HCT116 (cell line): ENCODE data around the gene SHC1. TPM values are rescaled to one million over a fixed set of nuclear protein-coding genes. Genes with fewer than 3 reads are reported as not detected.

ENCODE experiments used
- ATAC-seq: fragments of 200-7000 bp; cut with Tn5 transposase; 2 replicates; pipeline ENCODE4 v1.9.1; 2020; ENCODE audit warnings: mild to moderate bottlenecking, moderate library complexity
- BruUV-seq: library from RNA; stranded (reverse); fragments of 400-500 nt; replicated peaks from 2 replicates; lab custom pipeline; 2021; lab: Mats Ljungman, UMichigan
- CTCF ChIA-PET: fragments of 300-600 bp; sonication (Branson Sonifier 250); formaldehyde crosslinking; loops from one replicate; lab custom pipeline; 2021; ENCODE audit warnings: antibody characterized with exemption; lab: Charles Lee
- POLR2A ChIA-PET: fragments of 300-600, 350-600 bp; sonication (Branson Sonifier 250); formaldehyde crosslinking; loops from one replicate; lab custom pipeline; 2021; ENCODE audit warnings: antibody characterized with exemption; lab: Charles Lee
- RAD21 ChIA-PET, 2 experiments: fragments of 300-600 bp; sonication (Branson Sonifier 250); formaldehyde crosslinking; loops; one replicate each; lab custom pipeline; 2023; ENCODE audit warnings: low total read pairs in 2 of 2; ENCODE audit not compliant: uncharacterized antibody in 2 of 2, unreplicated experiment in 2 of 2, low non-redundant PET in 1 of 2; lab: Charles Lee
- DNase-seq: peaks from one replicate; pipeline ENCODE4 v3.0.0-alpha.2; 2010; ENCODE audit warnings: low read depth, low spot score
- H2AFZ ChIP-seq: fragments of 200-600 bp; shearing (Covaris generic), sonication (generic); 2 replicates; pipeline ENCODE4 v1.6.1; 2017; ENCODE audit warnings: low read depth, mixed run types, mixed read lengths, antibody characterized with exemption, low read length; ENCODE audit not compliant: poor library complexity, severe bottlenecking
- H3K27ac ChIP-seq: 2 replicates; pipeline ENCODE4 v1.5.1; 2012; ENCODE audit warnings: low read depth, low read length
- H3K27me3 ChIP-seq: fragments of 200-600 bp; sonication (generic); 2 replicates; pipeline ENCODE4 v1.6.1; 2016; ENCODE audit warnings: mixed run types, low read length, mixed read lengths; ENCODE audit not compliant: insufficient read depth
- H3K36me3 ChIP-seq, 2 experiments: fragments of 200-500 bp in 1 of 2; fragments of 200-600 bp in 1 of 2; sonication (Bioruptor generic) in 1 of 2; sonication (generic) in 1 of 2; 2 replicates each; pipeline versions ENCODE4 v1.5.1 to v1.6.1; 2014 to 2016; ENCODE audit warnings: low read length in 2 of 2, inconsistent platforms in 1 of 2, mixed read lengths in 1 of 2, mixed run types in 1 of 2; ENCODE audit not compliant: insufficient read depth in 2 of 2, control insufficient read depth in 1 of 2
- H3K4me1 ChIP-seq, 2 experiments: fragments of 200-600 bp in 1 of 2; sonication (generic) in 1 of 2; 2 replicates each; pipeline versions ENCODE4 v1.5.1 to v1.6.1; 2012 to 2017; ENCODE audit warnings: low read length in 2 of 2, inconsistent platforms in 1 of 2, mild to moderate bottlenecking in 1 of 2, mixed read lengths in 1 of 2, mixed run types in 1 of 2, moderate library complexity in 1 of 2; ENCODE audit not compliant: insufficient read depth in 2 of 2, control insufficient read depth in 1 of 2
- H3K4me2 ChIP-seq: fragments of 200-600 bp; sonication (generic); 2 replicates; pipeline ENCODE4 v1.6.1; 2017; ENCODE audit warnings: mixed run types, low read length, mixed read lengths
- H3K4me3 ChIP-seq, 2 experiments: fragments of 200-600 bp in 1 of 2; sonication (generic) in 1 of 2; replicated peaks in 1 of 2; 2 replicates each; pipeline ENCODE4 v1.5.1; 2011 to 2016; ENCODE audit warnings: low read length in 2 of 2, control low read depth in 1 of 2, low read depth in 1 of 2, mild to moderate bottlenecking in 1 of 2, mixed read lengths in 1 of 2, mixed run types in 1 of 2
- H3K79me2 ChIP-seq: fragments of 200-600 bp; sonication (generic); 2 replicates; pipeline ENCODE4 v1.6.1; 2017; ENCODE audit warnings: mild to moderate bottlenecking, mixed run types, low read length, moderate library complexity, mixed read lengths; ENCODE audit not compliant: insufficient read depth
- H3K9ac ChIP-seq: fragments of 200-600 bp; sonication (generic); 2 replicates; pipeline ENCODE4 v1.6.1; 2016; ENCODE audit warnings: low read length, mixed read lengths
- H3K9me2 ChIP-seq: fragments of 200-600 bp; sonication (generic), shearing (Covaris generic); 2 replicates; pipeline ENCODE4 v1.6.1; 2017; ENCODE audit warnings: mixed run types, mild to moderate bottlenecking, moderate library complexity; ENCODE audit not compliant: insufficient read depth
- H3K9me3 ChIP-seq, 2 experiments: fragments of 200-500 bp in 1 of 2; fragments of 200-600 bp in 1 of 2; sonication (Bioruptor generic) in 1 of 2; sonication (generic) in 1 of 2; 2 replicates each; pipeline ENCODE4 v1.6.1; 2014 to 2017; ENCODE audit warnings: low read length in 2 of 2, mixed read lengths in 2 of 2, inconsistent platforms in 1 of 2, low read depth in 1 of 2, mild to moderate bottlenecking in 1 of 2, mixed run types in 1 of 2, moderate library complexity in 1 of 2; ENCODE audit not compliant: control insufficient read depth in 1 of 2, insufficient read depth in 1 of 2
- H4K20me1 ChIP-seq: fragments of 200-600 bp; sonication (generic), shearing (Covaris generic); 2 replicates; pipeline ENCODE4 v1.6.1; 2017; ENCODE audit warnings: mixed run types, mild to moderate bottlenecking, moderate library complexity; ENCODE audit not compliant: insufficient read depth
- ATF3 ChIP-seq: IDR thresholded peaks from 2 replicates; pipeline ENCODE4 v1.6.1; 2012
- CBX3 ChIP-seq: IDR thresholded peaks from 2 replicates; pipeline ENCODE4 v1.6.1; 2012; ENCODE audit warnings: low read depth
- CEBPB ChIP-seq: IDR thresholded peaks from 2 replicates; pipeline ENCODE4 v1.6.1; 2012; ENCODE audit warnings: low read depth
- CTCF ChIP-seq, 3 experiments: fragments of 200-600 bp in 1 of 3; sonication (generic) in 1 of 3; IDR thresholded peaks in 2 of 3; conservative IDR thresholded peaks in 1 of 3; 2 replicates each; pipeline ENCODE4 v1.5.1; 2012 to 2017; ENCODE audit warnings: low read depth in 2 of 3, low read length in 2 of 3, antibody characterized with exemption in 1 of 3, borderline replicate concordance in 1 of 3, control low read depth in 1 of 3, mild to moderate bottlenecking in 1 of 3, mixed read lengths in 1 of 3, mixed run types in 1 of 3, moderate library complexity in 1 of 3; ENCODE audit not compliant: insufficient read depth in 1 of 3
- EGR1 ChIP-seq: IDR thresholded peaks from 2 replicates; pipeline ENCODE4 v1.6.1; 2012; ENCODE audit warnings: low read depth
- ELF1 ChIP-seq: IDR thresholded peaks from 2 replicates; pipeline ENCODE4 v1.6.1; 2012; ENCODE audit warnings: low read depth, borderline replicate concordance
- EZH2 ChIP-seq: fragments of 200-600 bp; sonication (generic); IDR thresholded peaks from 2 replicates; pipeline ENCODE4 v1.6.1; 2017; ENCODE audit warnings: antibody characterized with exemption, mixed run types
- EZH2phosphoT487 ChIP-seq: fragments of 200-600 bp; IDR thresholded peaks from 2 replicates; pipeline ENCODE4 v1.6.1; 2018; ENCODE audit warnings: antibody characterized with exemption, borderline replicate concordance
- FOSL1 ChIP-seq: IDR thresholded peaks from 2 replicates; pipeline ENCODE4 v1.6.1; 2012; ENCODE audit warnings: low read depth
- JUND ChIP-seq: IDR thresholded peaks from 2 replicates; pipeline ENCODE4 v1.6.1; 2012
- POLR2A ChIP-seq: IDR thresholded peaks from 2 replicates; pipeline ENCODE4 v1.7.0; 2011; ENCODE audit warnings: borderline replicate concordance; ENCODE audit not compliant: insufficient read depth, insufficient read length; ENCODE audit errors: extremely low read depth
- POLR2AphosphoS5 ChIP-seq: IDR thresholded peaks from 2 replicates; pipeline ENCODE4 v1.6.1; 2011; ENCODE audit warnings: mild to moderate bottlenecking, low read depth, low read length, moderate library complexity
- RAD21 ChIP-seq: IDR thresholded peaks from 2 replicates; pipeline ENCODE4 v1.6.1; 2012; ENCODE audit warnings: low read depth, mild to moderate bottlenecking
- REST ChIP-seq: IDR thresholded peaks from 2 replicates; pipeline ENCODE4 v1.6.1; 2012; ENCODE audit warnings: low read depth
- SIN3A ChIP-seq: IDR thresholded peaks from 2 replicates; pipeline ENCODE4 v1.6.1; 2012; ENCODE audit warnings: low read depth
- YY1 ChIP-seq: IDR thresholded peaks from 2 replicates; pipeline ENCODE4 v1.6.1; 2011; ENCODE audit warnings: low read length, low read depth, moderate library complexity, mild to moderate bottlenecking; ENCODE audit not compliant: insufficient replicate concordance; ENCODE audit errors: extremely low read depth
- ZBTB33 ChIP-seq: IDR thresholded peaks from 2 replicates; pipeline ENCODE4 v1.6.1; 2011; ENCODE audit warnings: mild to moderate bottlenecking, low read length, moderate library complexity; ENCODE audit not compliant: insufficient replicate concordance; ENCODE audit errors: extremely low read depth
- ZFX ChIP-seq: fragments of 450-650 bp; IDR thresholded peaks from 2 replicates; pipeline ENCODE4 v1.6.1; 2017
- ZNF274 ChIP-seq: fragments of 200-500 bp; sonication (Bioruptor generic); IDR thresholded peaks from 2 replicates; pipeline ENCODE4 v1.6.1; 2014; ENCODE audit warnings: mild to moderate bottlenecking, low read depth, low read length, inconsistent platforms
- intact Hi-C: fragments of 100-400 bp; cut with micrococcal nuclease; formaldehyde crosslinking; loops from 2 replicates; pipeline ENCODE4 v1.10.0; 2022
- total RNA-seq: library from RNA; stranded (reverse); gene quantifications from one replicate; pipeline ENCODE4 v1.2.1, GENCODE V29; 2021; ENCODE audit not compliant: unreplicated experiment
- TF ChIP-seq, protein P1 (sequence below): IDR thresholded peaks from 2 replicates; pipeline ENCODE4 v1.6.1; 2012

The SHC1 gene
- total RNA-seq, 1 experiment from 2014 or later, result 148 TPM

DNA sequence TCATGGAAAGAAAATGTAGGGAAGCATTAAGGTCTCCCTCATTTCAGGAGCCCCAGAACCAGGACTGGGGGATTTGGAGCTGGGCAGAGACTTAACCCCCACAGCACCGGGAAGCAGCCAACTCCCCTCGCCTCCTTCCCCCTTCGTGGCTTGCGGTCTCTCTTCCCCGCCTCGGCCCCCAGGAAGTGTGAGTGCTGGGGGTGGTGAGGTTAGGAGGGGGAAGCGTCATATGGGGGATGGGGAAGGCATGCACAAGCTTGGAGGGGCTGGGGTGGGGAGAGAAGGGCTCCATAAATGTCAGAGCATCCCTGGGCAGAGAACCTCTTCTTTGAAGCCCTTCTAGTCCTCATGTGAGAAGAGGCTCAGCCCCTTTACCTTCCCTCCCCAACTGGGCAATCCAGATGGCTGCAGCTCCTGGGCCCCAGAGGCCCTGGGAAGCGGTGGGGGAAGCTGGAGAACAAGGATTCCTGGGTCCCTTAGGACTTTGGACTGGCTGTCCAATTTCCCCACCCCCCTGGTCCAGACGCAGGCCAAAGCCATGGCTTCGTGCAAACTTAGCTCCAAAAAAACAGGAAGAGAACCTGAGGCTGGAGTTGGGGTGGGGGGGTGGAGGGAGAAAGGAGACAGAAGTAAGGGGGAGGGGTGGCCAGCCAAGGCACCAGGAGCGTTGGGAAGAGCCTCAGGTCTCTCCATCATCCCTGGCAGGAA is 39.8 kb upstream of the SHC1 start:
- TF ChIP-seq REST, result no peak
- TF ChIP-seq CTCF (IDR thresholded peaks at IDR 0.05 in 2 of 3, conservative IDR thresholded peaks at IDR 0.05 in 1 of 3; ENCODE audit: borderline replicate concordance in 1 of 3, insufficient read depth in 1 of 3, low read depth in 2 of 3, low read length in 2 of 3), result no peak
- no peak for TF ChIP-seq EZH2phosphoT487
- TF ChIP-seq ELF1, result no peak
- no peak for TF ChIP-seq FOSL1
- no peak for TF ChIP-seq CBX3
- TF ChIP-seq SIN3A, result no peak
- TF ChIP-seq YY1, result no peak
- no peak for TF ChIP-seq ZBTB33
- TF ChIP-seq RAD21, result no peak
- TF ChIP-seq EZH2, result no peak
- TF ChIP-seq, protein P1, sequence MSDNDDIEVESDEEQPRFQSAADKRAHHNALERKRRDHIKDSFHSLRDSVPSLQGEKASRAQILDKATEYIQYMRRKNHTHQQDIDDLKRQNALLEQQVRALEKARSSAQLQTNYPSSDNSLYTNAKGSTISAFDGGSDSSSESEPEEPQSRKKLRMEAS, result no peak
- TF ChIP-seq CEBPB, result no peak
- TF ChIP-seq EGR1, result no peak
- TF ChIP-seq POLR2A, result no peak
- TF ChIP-seq JUND, result no peak
- TF ChIP-seq POLR2AphosphoS5, result no peak
- no peak for TF ChIP-seq ZFX
- no peak for TF ChIP-seq ATF3
- no peak for TF ChIP-seq ZNF274
- CTCF ChIA-PET, result no interaction called here
- Histone ChIP-seq H3K4me2 (no peak overlapping the region), H3K4me3 (no peak overlapping the region), H2AFZ (no peak overlapping the region), H3K9me2 (no peaks in the 10 kb centered on the region), H3K27me3 (no peaks in the 10 kb centered on the region), H3K4me1 (peaks cover 10 to 69% of the 10 kb centered on the region in 2 experiments), H3K27ac (no peak overlapping the region), H3K9ac (no peak overlapping the region), H4K20me1 (no peaks in the 10 kb centered on the region), H3K36me3 (peaks cover 7 to 14% of the 10 kb centered on the region in 2 experiments; a peak in 3 of 4 replicates), H3K79me2 (peaks cover 74% of the 10 kb centered on the region), H3K9me3 (no peaks in the 10 kb centered on the region)
- intact Hi-C loops, result no loop called here
- DNase-seq (no peak), ATAC-seq (no peak)
- RAD21 ChIA-PET, result interaction anchor here in 1 of 2 experiments (1.1 kb wide), 1 partner anchor 34 kb away, joined by 4 read pairs; no protein-coding TSS in a partner anchor
- no TSS peak for BruUV-seq
- POLR2A ChIA-PET, result no interaction called here
